Measurements from ENCODE around the gene FBRSL1. TPM values are rescaled to one million over a fixed set of nuclear protein-coding genes. Genes with fewer than 3 reads are reported as not detected.

Gene FBRSL1
- total RNA-seq (ENCODE audit: low replicate concordance), result 0.47 and 1.4 TPM in 2 replicates

GRCh38 chr12:132489602-132490266, at the start of gene FBRSL1:
Gene FBRSL1 (plus strand): TSS chr12:132490151.

Other genes starting within 250 kb of the FBRSL1 start
- not detected in 2 replicates for gene GALNT9, start 160.6 kb upstream of the FBRSL1 start, total RNA-seq (ENCODE audit: low replicate concordance)
- not detected in 2 replicates for gene LRCOL1, start 120.4 kb downstream of the FBRSL1 start, total RNA-seq (ENCODE audit: low replicate concordance)
- gene P2RX2, start 128.6 kb downstream of the FBRSL1 start, total RNA-seq (ENCODE audit: low replicate concordance), result not detected in 2 replicates
- 12.5 and 20.8 TPM in 2 replicates for gene POLE, start 197.2 kb downstream of the FBRSL1 start, total RNA-seq (ENCODE audit: low replicate concordance)
- gene PXMP2, start 197.4 kb downstream of the FBRSL1 start, total RNA-seq (ENCODE audit: low replicate concordance), result 15.3 and 18.6 TPM in 2 replicates
- 17.0 and 29.2 TPM in 2 replicates for gene PGAM5, start 220.7 kb downstream of the FBRSL1 start, total RNA-seq (ENCODE audit: low replicate concordance)